Activated naive CD8-positive, alpha-beta T cell treated with anti-CD3 and anti-CD28 coated beads for 36 hours (primary cell): ENCODE measurements around the gene TMEM151B. TPM values are rescaled to one million over a fixed set of nuclear protein-coding genes. Genes with fewer than 3 reads are reported as not detected.
"Not testable (repeated sequence)": the region's sequence is repeated elsewhere in the genome, so short reads cannot be mapped to it uniquely, and the experiment has no call there.

Experiments used
- DNase-seq: peaks from one replicate; pipeline ENCODE4 v3.0.0; 2021
- H3K27ac Mint-ChIP-seq: one replicate; pipeline ENCODE4 v1.8.0; 2022; ENCODE audit warnings: mild to moderate bottlenecking, moderate library complexity, mixed read lengths
- H3K27me3 Mint-ChIP-seq: one replicate; pipeline ENCODE4 v1.8.0; 2022; ENCODE audit warnings: mild to moderate bottlenecking, mixed read lengths
- H3K36me3 Mint-ChIP-seq: one replicate; pipeline ENCODE4 v1.8.0; 2021; ENCODE audit warnings: mild to moderate bottlenecking, mixed read lengths
- H3K4me1 Mint-ChIP-seq: one replicate; pipeline ENCODE4 v1.8.0; 2021; ENCODE audit warnings: mixed read lengths
- H3K4me3 Mint-ChIP-seq: one replicate; pipeline ENCODE4 v1.8.0; 2022; ENCODE audit warnings: mild to moderate bottlenecking, moderate library complexity, mixed read lengths
- H3K9me3 Mint-ChIP-seq: one replicate; pipeline ENCODE4 v1.8.0; 2022; ENCODE audit warnings: mixed read lengths
- total RNA-seq, 2 experiments: library from RNA; stranded (reverse); gene quantifications; one replicate each; pipeline ENCODE4 v1.2.3, GENCODE V29; 2021

TMEM151B gene
- total RNA-seq, 2 experiments from 2014 or later: not detected

GRCh38 chr6:44306710-44307109 is 36.5 kb downstream of the TMEM151B start:
- no peak for DNase-seq
- Mint-ChIP-seq H3K27ac (no peak overlapping the region), H3K27me3 (no peaks in the 10 kb centered on the region), H3K9me3 (no peaks in the 10 kb centered on the region), H3K4me3 (no peak overlapping the region), H3K36me3 (peaks cover 15% of the 10 kb centered on the region), H3K4me1 (peaks cover 8% of the 10 kb centered on the region)

DNA sequence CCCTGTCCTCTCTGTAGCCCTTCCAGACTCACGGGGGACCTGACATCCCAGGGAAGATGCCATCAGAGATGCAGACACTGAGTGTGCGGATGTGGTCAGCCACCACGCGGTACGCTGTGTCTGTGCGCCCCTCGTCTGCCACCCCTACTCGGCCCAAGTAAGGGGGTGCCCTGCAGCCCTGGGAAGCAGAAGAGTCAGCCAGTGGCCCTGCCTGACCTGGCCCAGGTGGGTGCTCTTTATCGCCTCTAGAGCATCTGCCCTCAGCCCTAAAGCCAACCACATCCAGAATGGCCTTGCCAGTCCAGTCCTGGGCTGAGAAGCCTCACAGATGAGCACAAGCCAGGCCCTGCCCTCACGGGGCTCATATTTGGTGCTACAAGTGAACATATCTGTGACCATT is 37.0 kb downstream of the TMEM151B start:
- no peaks in the 10 kb centered on the region for H3K9me3 Mint-ChIP-seq
- DNase-seq: no peak
- no peaks in the 10 kb centered on the region for H3K27me3 Mint-ChIP-seq
- H3K4me1 Mint-ChIP-seq: peaks cover 13% of the 10 kb centered on the region
- no peak overlapping the region for H3K27ac Mint-ChIP-seq
- H3K36me3 Mint-ChIP-seq: peaks cover 15% of the 10 kb centered on the region
- H3K4me3 Mint-ChIP-seq: no peak overlapping the region

DNA sequence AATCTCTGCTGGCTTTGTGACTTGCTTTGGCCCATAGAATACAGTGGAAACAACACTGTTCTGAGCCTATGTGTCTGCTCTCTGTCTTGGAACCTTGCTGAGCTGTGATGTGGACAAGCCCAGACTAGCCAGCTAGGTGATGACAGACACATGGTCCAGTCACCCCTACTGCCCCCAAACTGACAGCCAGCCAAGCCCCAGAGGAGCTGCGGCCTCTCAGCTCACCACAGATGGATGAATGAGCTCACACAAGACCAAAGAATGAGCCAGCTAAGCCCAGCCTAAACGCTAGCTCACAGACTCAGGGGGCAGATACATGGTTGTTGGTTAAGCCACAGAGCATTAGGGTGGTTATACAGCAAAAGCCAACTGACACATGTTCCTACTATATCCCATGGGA is 38.8 kb downstream of the TMEM151B start:
- H3K27ac Mint-ChIP-seq: no peak overlapping the region
- peaks cover 16% of the 10 kb centered on the region for H3K4me1 Mint-ChIP-seq
- H3K27me3 Mint-ChIP-seq: no peaks in the 10 kb centered on the region
- H3K9me3 Mint-ChIP-seq: no peaks in the 10 kb centered on the region
- no peak for DNase-seq
- H3K36me3 Mint-ChIP-seq: peaks cover 13% of the 10 kb centered on the region
- no peak overlapping the region for H3K4me3 Mint-ChIP-seq

DNA sequence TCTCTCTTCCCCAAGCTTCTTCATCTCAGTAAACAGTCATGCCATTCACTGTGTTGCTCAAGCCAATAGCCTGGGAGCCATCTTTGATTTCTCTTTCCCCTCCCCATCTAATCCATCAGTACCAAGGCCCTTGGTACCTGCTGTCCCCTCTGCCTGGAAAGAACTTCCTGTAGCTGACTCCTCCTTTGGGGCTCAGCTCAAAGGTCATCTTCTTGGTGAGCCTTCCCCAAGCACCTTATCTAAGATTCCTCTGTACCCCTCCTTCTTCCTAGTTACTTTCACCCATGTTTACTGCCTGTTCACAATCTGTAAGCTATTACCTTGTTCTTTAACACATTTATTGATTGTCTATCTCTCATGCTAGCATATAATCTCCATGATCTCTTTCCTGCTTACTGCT is 39.4 kb downstream of the TMEM151B start:
- peaks cover 16% of the 10 kb centered on the region for H3K4me1 Mint-ChIP-seq
- H3K27me3 Mint-ChIP-seq: no peaks in the 10 kb centered on the region
- DNase-seq: no peak
- no peak overlapping the region for H3K4me3 Mint-ChIP-seq
- H3K9me3 Mint-ChIP-seq: no peaks in the 10 kb centered on the region
- no peak overlapping the region for H3K27ac Mint-ChIP-seq
- H3K36me3 Mint-ChIP-seq: peaks cover 13% of the 10 kb centered on the region

DNA sequence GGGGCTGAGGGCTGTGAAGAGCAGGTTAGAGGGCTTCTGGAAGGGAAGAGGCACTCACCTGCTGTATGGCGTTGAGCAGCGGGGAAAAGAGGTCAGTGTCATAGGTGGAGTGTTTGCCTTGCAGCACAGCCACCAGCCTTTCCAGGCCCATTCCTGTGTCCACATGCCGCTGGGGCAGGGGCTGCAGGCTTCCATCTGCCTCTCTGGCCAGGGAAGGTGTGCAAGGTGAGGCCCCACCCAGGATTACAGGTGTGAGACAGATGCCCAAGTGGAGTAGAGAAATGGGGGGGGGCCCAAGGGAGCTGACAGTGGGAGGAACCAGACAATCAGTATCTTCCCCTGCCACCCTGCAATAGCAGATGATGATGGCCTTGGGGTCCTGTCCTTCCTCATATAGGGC is 40.0 kb downstream of the TMEM151B start:
- Mint-ChIP-seq H3K36me3 (peaks cover 13% of the 10 kb centered on the region), H3K4me3 (no peak overlapping the region), H3K9me3 (no peaks in the 10 kb centered on the region), H3K4me1 (peaks cover 16% of the 10 kb centered on the region), H3K27ac (no peak overlapping the region), H3K27me3 (no peaks in the 10 kb centered on the region)
- DNase-seq: no peak

- no peaks in the 10 kb centered on the region for H3K27me3 Mint-ChIP-seq
These were observed 41.1 kb downstream of the TMEM151B start for GRCh38 chr6:44311304-44311703.

GRCh38 chr6:44311767-44312166 is 41.5 kb downstream of the TMEM151B start:
- H3K4me3 Mint-ChIP-seq: peak overlapping the region; percentile 97
- peaks cover 10% of the 10 kb centered on the region for H3K36me3 Mint-ChIP-seq
- no peak overlapping the region for H3K27ac Mint-ChIP-seq
- H3K4me1 Mint-ChIP-seq: peaks cover 16% of the 10 kb centered on the region
- no peak for DNase-seq
- no peaks in the 10 kb centered on the region for H3K9me3 Mint-ChIP-seq
- H3K27me3 Mint-ChIP-seq: no peaks in the 10 kb centered on the region

More at GRCh38 chr6:44311304-44311703, 41.1 kb downstream of the TMEM151B start:
- H3K9me3 Mint-ChIP-seq: no peaks in the 10 kb centered on the region
- H3K4me3 Mint-ChIP-seq: peak overlapping the region; percentile 97
- no peak overlapping the region for H3K27ac Mint-ChIP-seq
- H3K4me1 Mint-ChIP-seq: peaks cover 16% of the 10 kb centered on the region
- no peak for DNase-seq
- peaks cover 10% of the 10 kb centered on the region for H3K36me3 Mint-ChIP-seq

GRCh38 chr6:44312901-44313788 is 42.9 kb downstream of the TMEM151B start, which contains the start of gene AARS2:
Gene AARS2, minus strand, starts transcription at chr6:44313347. Its CDS starts 24 bp downstream, at chr6:44313323.
- peak; percentile 91 for DNase-seq
- H3K4me3 Mint-ChIP-seq: peak within 1 kb of the TSS; percentile 97
- H3K27ac Mint-ChIP-seq: peak within 1 kb of the TSS; percentile 92
- no peaks in the 10 kb centered on the region for H3K9me3 Mint-ChIP-seq
- peaks cover 16% of the 10 kb centered on the region for H3K4me1 Mint-ChIP-seq
- H3K36me3 Mint-ChIP-seq: peaks cover 10% of the 10 kb centered on the region
- peaks cover 9% of the 10 kb centered on the region for H3K27me3 Mint-ChIP-seq

DNA sequence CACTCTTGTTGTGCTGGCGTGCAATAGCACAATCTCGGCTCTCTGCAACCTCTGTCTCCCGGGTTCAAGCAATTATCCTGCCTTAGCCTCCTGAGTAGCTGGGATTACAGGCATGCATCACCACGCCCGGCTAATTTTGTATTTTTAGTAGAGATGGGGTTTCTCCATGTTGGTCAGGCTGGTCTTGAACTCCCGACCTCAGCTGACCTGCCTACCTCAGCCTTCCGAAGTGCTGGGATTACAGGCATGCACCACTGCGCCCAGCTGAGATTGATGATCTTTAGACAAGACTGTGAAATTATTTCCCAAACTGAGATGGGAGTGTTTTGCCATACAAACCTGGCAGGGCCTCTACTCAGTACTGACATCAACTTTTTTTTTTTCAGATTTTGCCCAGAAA is 44.4 kb downstream of the TMEM151B start:
- H3K4me3 Mint-ChIP-seq, H3K9me3 Mint-ChIP-seq, H3K36me3 Mint-ChIP-seq, H3K27ac Mint-ChIP-seq, DNase-seq: not testable (repeated sequence)
- peaks cover 16% of the 10 kb centered on the region for H3K4me1 Mint-ChIP-seq
- peaks cover 23% of the 10 kb centered on the region for H3K27me3 Mint-ChIP-seq

DNA sequence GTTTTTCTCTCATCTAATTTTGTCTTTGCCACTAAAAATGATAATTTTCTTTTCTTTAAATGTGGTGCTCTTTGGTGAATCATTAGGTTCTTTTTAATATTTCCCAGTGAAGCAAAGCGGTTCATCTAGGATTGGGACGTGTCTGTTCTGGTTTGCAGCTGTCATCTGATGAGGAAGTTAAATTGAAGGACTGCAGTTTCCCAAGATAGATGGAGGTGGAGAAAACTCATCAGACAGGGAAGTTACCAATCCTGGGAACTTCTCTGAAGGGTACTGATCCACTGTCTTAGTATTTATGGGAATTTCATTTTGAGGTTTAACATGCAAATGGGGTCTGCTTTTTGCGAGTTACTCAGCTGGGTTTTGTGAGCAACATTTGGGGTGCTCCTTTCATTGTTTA is 45.3 kb downstream of the TMEM151B start:
- H3K36me3 Mint-ChIP-seq: peaks cover 1% of the 10 kb centered on the region
- no peak overlapping the region for H3K27ac Mint-ChIP-seq
- DNase-seq: no peak
- no peak overlapping the region for H3K4me3 Mint-ChIP-seq
- H3K27me3 Mint-ChIP-seq: peaks cover 32% of the 10 kb centered on the region
- H3K4me1 Mint-ChIP-seq: peaks cover 16% of the 10 kb centered on the region
- H3K9me3 Mint-ChIP-seq: peaks cover 1% of the 10 kb centered on the region

DNA sequence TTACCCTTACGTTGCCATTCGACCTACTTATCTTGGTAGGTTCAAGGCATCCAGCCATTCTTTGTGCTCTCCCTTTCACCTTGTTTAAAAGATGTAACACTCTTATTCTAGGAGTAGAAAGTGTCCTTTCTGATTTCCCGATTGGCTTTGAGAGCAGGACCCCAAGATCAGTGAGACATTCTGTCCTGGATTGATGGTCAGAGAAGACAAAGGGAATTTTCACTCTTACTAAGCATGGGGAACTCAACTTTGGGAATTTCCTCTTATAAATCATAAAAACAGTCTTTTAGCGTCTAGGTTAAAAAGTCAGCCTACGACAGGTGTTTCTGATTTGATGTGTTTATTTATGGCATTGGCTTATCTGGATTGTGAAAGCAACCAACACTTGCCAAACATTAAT is 45.7 kb downstream of the TMEM151B start:
- Mint-ChIP-seq H3K4me3 (no peak overlapping the region), H3K27me3 (peaks cover 36% of the 10 kb centered on the region), H3K9me3 (peaks cover 2% of the 10 kb centered on the region), H3K36me3 (peaks cover 1% of the 10 kb centered on the region), H3K4me1 (peaks cover 15% of the 10 kb centered on the region), H3K27ac (no peak overlapping the region)
- no peak for DNase-seq

GRCh38 chr6:44316481-44316880 is 46.2 kb downstream of the TMEM151B start:
- Mint-ChIP-seq H3K36me3 (peaks cover 1% of the 10 kb centered on the region), H3K27me3 (peaks cover 39% of the 10 kb centered on the region), H3K27ac (no peak overlapping the region), H3K4me3 (no peak overlapping the region), H3K9me3 (peaks cover 2% of the 10 kb centered on the region), H3K4me1 (peaks cover 11% of the 10 kb centered on the region)
- no peak for DNase-seq

DNA sequence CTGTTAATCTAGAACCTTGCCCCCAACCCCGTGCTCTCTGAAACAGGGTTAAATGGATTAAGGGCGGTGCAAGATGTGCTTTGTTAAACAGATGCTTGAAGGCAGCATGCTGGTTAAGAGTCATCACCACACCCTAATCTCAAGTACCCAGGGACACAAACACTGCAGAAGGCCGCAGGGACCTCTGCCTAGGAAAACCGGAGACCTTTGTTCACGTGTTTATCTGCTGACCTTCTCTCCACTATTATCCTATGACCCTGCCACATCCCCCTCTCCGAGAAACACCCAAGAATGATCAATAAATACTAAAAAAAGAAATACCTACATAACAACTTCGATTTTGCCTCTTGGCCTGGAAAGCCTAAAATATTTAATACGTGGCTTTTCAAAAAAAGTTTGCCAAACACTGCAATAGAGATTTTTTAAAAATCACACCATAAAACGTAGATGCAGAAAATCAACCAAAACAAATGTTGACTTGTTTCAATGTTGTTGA is 46.9 kb downstream of the TMEM151B start:
- H3K36me3 Mint-ChIP-seq, H3K4me3 Mint-ChIP-seq, H3K27ac Mint-ChIP-seq, H3K4me1 Mint-ChIP-seq, H3K9me3 Mint-ChIP-seq, DNase-seq: not testable (repeated sequence)
- H3K27me3 Mint-ChIP-seq: peaks cover 39% of the 10 kb centered on the region

GRCh38 chr6:44321210-44321609 is 51.0 kb downstream of the TMEM151B start:
- no peak overlapping the region for H3K27ac Mint-ChIP-seq
- H3K36me3 Mint-ChIP-seq: no peaks in the 10 kb centered on the region
- no peak for DNase-seq
- peaks cover 39% of the 10 kb centered on the region for H3K27me3 Mint-ChIP-seq
- no peaks in the 10 kb centered on the region for H3K4me1 Mint-ChIP-seq
- H3K4me3 Mint-ChIP-seq: no peak overlapping the region
- H3K9me3 Mint-ChIP-seq: peaks cover 2% of the 10 kb centered on the region

DNA sequence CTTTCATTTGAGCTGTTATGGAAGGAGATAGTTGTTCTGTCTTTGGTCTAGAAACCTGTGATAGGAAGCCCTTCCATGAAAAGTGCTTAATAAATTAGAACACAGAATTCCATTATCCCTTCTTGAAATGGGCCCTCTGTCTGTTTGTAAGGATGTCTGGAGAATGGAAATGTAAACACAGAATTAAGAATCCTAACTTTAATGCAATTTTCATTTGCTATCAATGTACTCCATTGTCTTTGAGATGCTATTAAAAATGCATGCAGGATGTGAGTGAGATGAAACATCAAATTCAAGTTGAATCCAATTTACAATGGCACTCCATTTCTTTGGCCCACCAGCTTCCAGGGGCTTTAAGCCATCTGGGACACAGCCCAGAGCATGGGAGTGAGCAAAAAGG is 56.8 kb downstream of the TMEM151B start:
- no peak overlapping the region for H3K27ac Mint-ChIP-seq
- no peaks in the 10 kb centered on the region for H3K9me3 Mint-ChIP-seq
- peaks cover 19% of the 10 kb centered on the region for H3K27me3 Mint-ChIP-seq
- no peak overlapping the region for H3K4me3 Mint-ChIP-seq
- no peaks in the 10 kb centered on the region for H3K36me3 Mint-ChIP-seq
- H3K4me1 Mint-ChIP-seq: no peaks in the 10 kb centered on the region
- no peak for DNase-seq

- Mint-ChIP-seq H3K4me1 (no peaks in the 10 kb centered on the region), H3K4me3 (no peak overlapping the region), H3K27ac (no peak overlapping the region), H3K9me3 (no peaks in the 10 kb centered on the region), H3K36me3 (no peaks in the 10 kb centered on the region), H3K27me3 (peaks cover 22% of the 10 kb centered on the region)
- DNase-seq: no peak
These were observed 57.5 kb downstream of the TMEM151B start for GRCh38 chr6:44327760-44328159.
